HG02981 (cell line): ENCODE measurements around the gene PGAP1.
"Not testable (repeated sequence)": the region's sequence is repeated elsewhere in the genome, so short reads cannot be mapped to it uniquely, and the experiment has no call there.

Experiments
- ATAC-seq: cut with Tn5 transposase; IDR thresholded peaks from one replicate; pipeline ENCODE4 v1.9.1; 2021; ENCODE audit warnings: mild to moderate bottlenecking, moderate library complexity; ENCODE audit not compliant: unreplicated experiment

Gene PGAP1

DNA sequence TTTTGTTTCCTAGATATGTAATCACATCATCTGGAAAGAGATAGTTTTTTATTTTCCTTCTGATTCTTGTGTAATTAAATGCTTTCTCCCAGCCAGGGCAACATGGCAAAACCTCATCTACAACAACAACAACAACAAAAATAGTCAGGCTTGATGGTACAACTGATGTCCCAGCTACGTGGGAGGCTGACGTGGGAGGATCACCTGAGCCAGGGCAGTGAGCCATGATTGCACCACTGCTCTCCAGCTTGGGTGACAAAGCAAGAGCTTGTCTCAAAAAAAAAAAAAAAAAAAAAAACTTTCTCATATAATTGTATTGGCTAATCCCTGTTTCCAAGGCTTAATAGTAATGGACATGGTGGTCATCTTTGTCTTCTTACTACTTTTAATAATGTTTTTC, 26.4 kb upstream of the PGAP1 start:
- ATAC-seq = no peak

DNA sequence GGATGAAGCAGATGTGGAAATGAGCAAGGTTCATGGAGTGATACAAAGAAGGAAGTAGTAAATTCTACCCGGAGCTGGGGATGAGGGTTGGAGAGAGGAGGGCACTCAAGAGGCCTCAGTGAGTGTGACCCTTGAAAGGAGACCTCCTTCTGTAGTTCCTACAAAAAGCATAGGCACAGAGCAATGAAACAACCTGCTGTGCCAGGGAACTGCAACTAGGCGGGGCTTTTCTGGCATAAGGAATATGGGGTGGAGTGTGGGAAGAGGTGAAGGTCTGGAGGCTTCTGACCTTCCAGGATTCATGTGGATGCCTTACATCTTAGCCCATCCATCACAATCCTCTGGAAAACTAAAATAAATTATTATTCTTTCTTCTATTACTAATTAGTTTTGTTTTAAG, 25.5 kb upstream of the PGAP1 start:
- ATAC-seq = no peak

DNA sequence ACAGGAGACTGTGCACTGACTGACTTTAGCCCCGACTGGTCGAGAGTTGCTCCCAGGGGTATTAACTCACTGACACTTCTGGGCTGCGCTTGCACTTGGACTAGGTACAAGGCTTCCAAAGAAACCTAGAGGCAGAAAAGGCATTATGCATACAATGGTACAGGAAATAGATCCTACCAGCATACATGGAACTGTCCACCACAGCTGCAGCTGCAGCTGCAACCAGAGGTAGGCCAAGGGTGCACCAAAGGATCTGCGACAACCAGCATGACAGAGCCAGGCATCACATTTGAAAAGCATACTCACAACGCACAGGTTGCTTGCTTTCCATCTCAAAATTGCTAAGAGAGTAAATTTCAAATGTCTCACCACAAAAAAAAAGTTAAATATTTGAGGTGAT, 22.6 kb upstream of the PGAP1 start:
- ATAC-seq = no peak

GRCh38 chr2:196944570-196944969, 18.1 kb upstream of the PGAP1 start:
- ATAC-seq = peak; percentile 73

DNA sequence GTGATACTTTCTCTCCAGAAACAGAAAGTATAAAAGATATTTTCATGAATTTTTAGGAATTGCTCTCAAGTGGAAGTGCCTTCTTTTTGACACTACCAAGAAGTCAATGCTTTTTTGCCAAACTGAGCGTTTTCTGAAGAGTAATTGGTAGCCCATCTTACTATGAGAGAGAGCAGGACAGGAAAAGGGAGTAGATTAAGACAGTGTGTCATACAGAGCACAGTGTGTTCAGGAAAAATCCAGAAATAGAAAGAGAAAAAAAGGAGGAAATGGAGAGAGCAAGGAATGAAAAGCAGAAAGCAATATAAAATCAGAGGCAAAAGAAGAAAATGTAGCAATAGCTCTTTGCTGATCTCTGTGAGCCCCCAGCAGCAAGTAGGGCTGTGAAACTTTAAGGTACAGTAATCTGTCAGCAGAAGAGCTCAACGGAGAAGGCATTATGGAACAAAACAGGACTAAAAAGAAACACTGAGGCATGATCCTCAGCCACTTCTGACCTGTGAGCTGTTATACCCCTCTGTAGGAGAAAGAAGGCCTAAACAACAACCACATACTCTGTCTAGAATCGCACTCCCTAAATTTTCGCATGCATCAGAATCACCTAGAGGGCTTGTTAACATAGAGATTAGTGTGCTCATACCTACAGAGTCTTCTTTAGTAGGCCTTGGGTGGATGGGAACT, 15.0 kb upstream of the PGAP1 start:
- no peak for ATAC-seq

GRCh38 chr2:196939371-196939770, 12.9 kb upstream of the PGAP1 start:
- ATAC-seq = no peak

DNA sequence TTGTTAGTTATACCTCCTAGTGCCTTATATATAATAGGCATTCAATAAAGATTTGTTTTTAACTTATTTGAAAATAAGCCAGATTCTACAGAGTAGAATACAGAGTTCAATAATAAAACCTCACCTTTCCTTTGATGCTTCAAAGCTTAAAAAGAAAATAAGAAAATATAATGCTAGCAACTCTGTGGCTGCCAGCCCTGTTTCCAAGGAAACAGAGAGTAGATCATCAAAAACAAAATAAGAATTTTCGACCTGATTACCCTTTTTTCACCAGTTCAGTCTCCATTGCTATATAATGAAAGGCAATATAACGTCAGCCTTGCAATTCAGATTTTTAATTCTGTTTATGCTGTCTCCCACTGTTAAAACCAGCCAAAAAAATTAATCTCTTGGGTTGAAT, 8.9 kb upstream of the PGAP1 start:
- no peak for ATAC-seq

DNA sequence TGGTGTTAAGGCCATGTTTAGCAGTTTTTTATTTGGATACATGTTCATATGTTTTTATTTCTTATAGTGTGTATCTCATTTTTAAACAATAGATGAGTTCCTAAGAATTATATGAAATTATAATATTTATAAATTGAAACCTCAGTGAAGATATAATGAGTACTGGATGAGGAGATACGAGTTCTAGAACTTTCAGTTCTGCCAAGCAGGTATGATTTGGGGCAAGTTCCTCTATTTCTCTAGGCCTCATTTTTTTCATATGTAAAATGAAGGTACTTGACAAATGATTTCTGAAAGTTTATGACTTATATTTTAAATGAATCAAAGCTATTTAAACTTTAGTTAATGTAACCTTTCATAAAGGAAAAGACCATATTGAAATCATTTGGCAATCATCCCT, 8.2 kb upstream of the PGAP1 start:
- ATAC-seq = no peak

- ATAC-seq = no peak
Measured at GRCh38 chr2:196931555-196931954, 5.0 kb upstream of the PGAP1 start.

GRCh38 chr2:196927376-196928225, 1.1 kb upstream of the PGAP1 start:
- ATAC-seq = peak; percentile 3

DNA sequence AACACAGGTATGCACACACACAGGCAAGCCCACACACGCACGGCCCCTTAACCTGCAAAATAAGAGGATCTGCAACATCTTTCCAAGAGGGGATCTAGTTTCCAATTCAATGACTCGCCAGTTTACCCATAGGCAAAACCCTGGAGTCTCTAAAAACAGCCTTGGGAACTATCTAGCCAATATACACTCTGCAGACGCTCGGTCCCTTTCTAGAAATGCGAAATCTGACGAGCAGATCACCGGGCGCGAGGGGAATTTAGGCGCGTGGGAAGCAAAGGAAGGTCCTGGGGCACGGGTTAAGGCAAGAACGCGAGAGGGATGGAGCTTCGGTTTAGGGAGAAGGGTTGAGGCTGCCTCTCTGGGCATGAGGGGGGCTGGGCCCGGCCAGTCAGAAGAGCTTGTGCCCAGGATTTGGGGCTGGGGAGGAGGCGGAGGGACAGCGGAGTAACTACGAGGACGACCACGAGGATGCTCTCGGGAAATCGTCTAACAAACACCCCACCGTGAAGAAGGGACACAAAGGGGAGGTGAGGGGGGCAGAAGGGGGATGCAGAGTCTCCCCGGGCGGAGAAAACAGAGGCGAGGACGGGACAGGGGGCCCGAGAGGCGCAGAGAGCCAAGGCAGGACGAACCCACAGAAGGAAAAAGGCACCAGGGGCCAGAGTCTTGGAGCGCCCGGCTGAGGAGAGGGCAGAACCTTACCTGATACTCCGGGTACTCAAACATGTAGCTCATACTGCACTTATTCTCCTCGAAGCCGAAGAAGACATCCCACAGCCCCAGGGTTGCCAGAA, 542 bp downstream of the PGAP1 start:
- peak; percentile 25 for ATAC-seq

- ATAC-seq = no peak
Measured at GRCh38 chr2:196925051-196925767, 1.3 kb downstream of the PGAP1 start.

DNA sequence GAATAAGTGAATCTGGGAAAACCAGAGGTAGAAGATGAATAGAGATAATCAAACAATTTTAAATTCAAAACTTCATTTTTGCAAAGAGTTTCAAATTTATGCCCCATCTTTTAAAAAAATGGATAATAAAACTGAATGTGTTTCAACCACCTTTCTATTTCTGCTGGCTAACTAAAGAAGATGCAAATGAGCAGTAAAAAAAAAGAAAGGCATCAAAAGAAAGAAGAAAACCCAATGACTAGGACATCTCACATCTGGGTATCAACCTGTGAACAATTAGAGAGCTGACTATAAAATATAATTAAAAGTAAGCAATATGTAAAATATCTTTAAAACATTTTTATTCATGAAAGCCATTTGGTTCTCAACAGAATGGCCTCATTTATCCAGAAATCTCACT, 2.5 kb downstream of the PGAP1 start:
- ATAC-seq = no peak

- ATAC-seq = no peak
Measured at GRCh38 chr2:196918927-196919326, 7.6 kb downstream of the PGAP1 start.

GRCh38 chr2:196917802-196918201, 8.7 kb downstream of the PGAP1 start:
- no peak for ATAC-seq

- ATAC-seq = no peak
Measured at GRCh38 chr2:196915507-196916189, 10.9 kb downstream of the PGAP1 start.

DNA sequence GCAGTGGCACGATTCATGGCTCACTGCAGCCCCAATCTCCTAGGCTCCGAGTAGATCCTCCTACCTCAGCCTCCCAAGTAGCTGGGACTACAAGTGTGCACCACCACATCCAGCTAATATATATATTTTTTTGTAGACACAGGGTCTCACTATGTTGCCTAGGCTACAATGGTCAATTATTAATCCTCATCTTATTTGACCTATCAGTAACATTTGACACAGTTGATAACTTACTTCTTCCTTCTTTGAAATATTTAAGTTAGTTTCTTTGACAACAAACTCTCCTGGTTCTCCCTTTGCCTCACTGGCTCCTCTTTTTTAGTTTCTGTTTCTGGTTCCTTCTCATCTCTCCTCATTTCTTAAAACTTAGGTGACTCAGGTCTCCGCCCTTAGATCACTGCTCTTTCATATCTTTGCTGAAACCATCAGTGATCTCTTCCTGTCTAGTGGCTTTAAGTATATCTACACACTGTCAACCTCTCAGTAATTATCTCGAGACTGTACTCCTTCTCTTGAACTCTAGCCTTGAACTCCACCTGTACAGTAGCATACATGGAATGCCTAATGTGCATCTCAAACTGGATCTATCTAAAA, 11.5 kb downstream of the PGAP1 start:
- ATAC-seq = peak; percentile 76

DNA sequence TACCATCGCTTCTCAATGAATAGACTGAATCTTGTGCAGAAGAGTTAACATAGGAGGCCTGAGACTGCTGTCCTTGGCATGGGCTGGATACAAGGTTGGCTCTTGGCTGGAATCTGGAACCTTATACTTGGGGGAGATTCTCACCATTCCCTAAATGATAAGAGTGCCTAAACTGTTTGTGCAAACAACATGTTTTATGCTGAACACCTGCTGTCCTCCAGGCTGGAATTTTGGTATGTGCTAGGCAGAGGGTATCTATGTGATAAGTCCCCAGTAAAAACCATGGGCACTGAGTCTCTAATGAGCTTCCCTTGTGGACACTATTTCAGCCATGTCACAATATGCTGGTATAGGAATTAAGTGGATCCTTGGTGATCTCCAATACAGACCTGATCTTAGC, 12.8 kb downstream of the PGAP1 start:
- no peak for ATAC-seq

DNA sequence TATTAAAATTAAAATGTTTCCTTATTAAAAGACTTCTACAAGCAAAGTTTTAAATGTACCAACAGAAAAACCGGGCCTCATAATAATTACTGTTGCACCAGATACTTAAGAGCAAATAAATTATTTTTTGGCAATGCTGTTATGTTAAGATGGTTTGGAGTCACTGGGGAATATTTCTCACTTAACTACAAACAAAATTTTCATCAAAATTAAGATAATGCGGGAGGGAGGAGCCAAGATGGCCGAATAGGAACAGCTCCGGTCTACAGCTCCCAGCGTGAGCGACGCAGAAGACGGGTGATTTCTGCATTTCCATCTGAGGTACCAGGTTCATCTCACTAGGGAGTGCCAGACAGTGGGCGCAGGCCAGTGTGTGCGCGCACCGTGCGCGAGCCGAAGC, 21.1 kb downstream of the PGAP1 start:
- not testable (repeated sequence) for ATAC-seq

- no peak for ATAC-seq
Measured at GRCh38 chr2:196902828-196903227, 23.7 kb downstream of the PGAP1 start.
